ENCODE data around the gene SNX21.

SNX21 gene

GRCh38 chr20:45860560-45861220 is 27.1 kb downstream of the SNX21 start:
- TF ChIP-seq SPI1 (IDR thresholded peaks at IDR 0.05; ENCODE audit: borderline replicate concordance, low read depth) = no peak
- TF ChIP-seq POLR2AphosphoS5 (IDR thresholded peaks at IDR 0.05; ENCODE audit: low read depth) = no peak
- no peak for TF ChIP-seq GABPA (IDR thresholded peaks at IDR 0.05; ENCODE audit: low read depth)
- TF ChIP-seq REST (IDR thresholded peaks at IDR 0.05; ENCODE audit: insufficient replicate concordance, low read depth) = no peak
- no peak for TF ChIP-seq CTCF (IDR thresholded peaks at IDR 0.05; ENCODE audit: insufficient read depth, low read length)
- H3K27ac ChIP-seq (replicated peaks) = no peak overlapping the region
- no peak for DNase-seq (ENCODE audit: low read depth in 1 of 2, low spot score in 1 of 2)
- H3K27me3 ChIP-seq (ENCODE audit: insufficient read depth, poor library complexity, severe bottlenecking) = no peaks in the 10 kb centered on the region
- no peak overlapping the region for H3K4me3 ChIP-seq (replicated peaks; ENCODE audit: insufficient read depth, low read length)

- no peaks in the 10 kb centered on the region for H3K27me3 ChIP-seq (ENCODE audit: insufficient read depth, poor library complexity, severe bottlenecking)
- DNase-seq (ENCODE audit: low read depth in 1 of 2, low spot score in 1 of 2) = no peak
- no peak overlapping the region for H3K27ac ChIP-seq (replicated peaks)
- TF ChIP-seq REST (IDR thresholded peaks at IDR 0.05; ENCODE audit: insufficient replicate concordance, low read depth) = no peak
- TF ChIP-seq SPI1 (IDR thresholded peaks at IDR 0.05; ENCODE audit: borderline replicate concordance, low read depth) = no peak
- no peak for TF ChIP-seq GABPA (IDR thresholded peaks at IDR 0.05; ENCODE audit: low read depth)
- no peak overlapping the region for H3K4me3 ChIP-seq (replicated peaks; ENCODE audit: insufficient read depth, low read length)
These were observed 27.8 kb downstream of the SNX21 start for GRCh38 chr20:45861221-45862075.

GRCh38 chr20:45863543-45864470 is 30.2 kb downstream of the SNX21 start:
- H3K27me3 ChIP-seq (ENCODE audit: insufficient read depth, poor library complexity, severe bottlenecking) = no peaks in the 10 kb centered on the region
- no peak overlapping the region for H3K27ac ChIP-seq (replicated peaks)
- DNase-seq (ENCODE audit: low read depth in 1 of 2, low spot score in 1 of 2) = no peak
- TF ChIP-seq SPI1 (IDR thresholded peaks at IDR 0.05; ENCODE audit: borderline replicate concordance, low read depth) = no peak
- no peak for TF ChIP-seq REST (IDR thresholded peaks at IDR 0.05; ENCODE audit: insufficient replicate concordance, low read depth)
- no peak for TF ChIP-seq POLR2AphosphoS5 (IDR thresholded peaks at IDR 0.05; ENCODE audit: low read depth)
- no peak for TF ChIP-seq CTCF (IDR thresholded peaks at IDR 0.05; ENCODE audit: insufficient read depth, low read length)
- H3K4me3 ChIP-seq (replicated peaks; ENCODE audit: insufficient read depth, low read length) = no peak overlapping the region

All from HL-60 (cell line).